ENCODE data around the gene CRTC3.

The CRTC3 gene

GRCh38 chr15:90547540-90547939 lies 17.8 kb downstream of the CRTC3 start:
- in situ Hi-C loops (cut with MboI; ENCODE audit: low sequenced_read_pairs, unreplicated experiment), result no loop called here
- DNase-seq (ENCODE audit: low spot score), result no peak
- TF ChIP-seq, protein P1, sequence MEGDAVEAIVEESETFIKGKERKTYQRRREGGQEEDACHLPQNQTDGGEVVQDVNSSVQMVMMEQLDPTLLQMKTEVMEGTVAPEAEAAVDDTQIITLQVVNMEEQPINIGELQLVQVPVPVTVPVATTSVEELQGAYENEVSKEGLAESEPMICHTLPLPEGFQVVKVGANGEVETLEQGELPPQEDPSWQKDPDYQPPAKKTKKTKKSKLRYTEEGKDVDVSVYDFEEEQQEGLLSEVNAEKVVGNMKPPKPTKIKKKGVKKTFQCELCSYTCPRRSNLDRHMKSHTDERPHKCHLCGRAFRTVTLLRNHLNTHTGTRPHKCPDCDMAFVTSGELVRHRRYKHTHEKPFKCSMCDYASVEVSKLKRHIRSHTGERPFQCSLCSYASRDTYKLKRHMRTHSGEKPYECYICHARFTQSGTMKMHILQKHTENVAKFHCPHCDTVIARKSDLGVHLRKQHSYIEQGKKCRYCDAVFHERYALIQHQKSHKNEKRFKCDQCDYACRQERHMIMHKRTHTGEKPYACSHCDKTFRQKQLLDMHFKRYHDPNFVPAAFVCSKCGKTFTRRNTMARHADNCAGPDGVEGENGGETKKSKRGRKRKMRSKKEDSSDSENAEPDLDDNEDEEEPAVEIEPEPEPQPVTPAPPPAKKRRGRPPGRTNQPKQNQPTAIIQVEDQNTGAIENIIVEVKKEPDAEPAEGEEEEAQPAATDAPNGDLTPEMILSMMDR (IDR thresholded peaks at IDR 0.05; ENCODE audit: borderline replicate concordance, control extremely low read depth, extremely low read depth, insufficient read depth, missing control alignments), result no peak

- in situ Hi-C loops (cut with MboI; ENCODE audit: low sequenced_read_pairs, unreplicated experiment), result no loop called here
- DNase-seq (ENCODE audit: low spot score), result no peak
These were observed 21.2 kb downstream of the CRTC3 start for GRCh38 chr15:90550919-90551318.

DNA sequence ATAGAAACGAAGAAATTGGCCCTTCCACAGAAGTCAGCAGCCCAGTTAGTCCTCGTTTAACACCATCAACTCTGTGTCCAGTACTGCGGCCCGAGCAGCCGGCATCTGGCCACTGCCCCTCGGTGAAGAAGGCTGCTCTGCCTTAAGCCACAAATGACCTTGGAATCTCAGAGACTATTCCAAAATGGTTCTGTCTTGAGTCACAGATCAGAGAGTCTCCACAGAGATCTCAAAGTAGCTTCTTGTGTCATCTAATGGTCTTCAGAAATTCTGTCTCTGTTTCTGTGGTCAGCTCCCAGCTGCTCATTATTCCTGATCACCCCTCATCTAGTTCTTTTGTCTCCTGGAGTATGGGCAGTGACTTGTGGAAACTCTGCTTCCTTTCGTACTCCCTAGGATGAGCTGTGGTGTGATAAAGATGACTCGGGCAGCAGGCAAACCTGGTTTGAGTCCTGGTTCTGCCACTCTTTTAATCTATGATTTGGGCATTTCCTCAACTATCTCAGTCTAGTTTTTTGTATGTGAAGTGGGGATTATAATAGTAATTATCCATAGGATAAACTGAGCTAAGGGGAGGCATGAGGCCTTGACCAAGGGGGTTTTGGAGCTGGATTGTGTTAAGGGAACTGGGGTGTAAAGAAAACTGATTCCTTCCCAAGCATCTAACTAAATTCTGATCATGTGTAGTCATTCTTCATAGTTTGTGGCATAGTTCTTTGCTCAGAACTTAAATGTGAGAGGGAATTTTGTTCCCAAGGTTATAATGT lies 22.6 kb downstream of the CRTC3 start:
- TF ChIP-seq, protein P1 (IDR thresholded peaks at IDR 0.05; ENCODE audit: borderline replicate concordance, control extremely low read depth, extremely low read depth, insufficient read depth, missing control alignments), result no peak
- in situ Hi-C loops (cut with MboI; ENCODE audit: low sequenced_read_pairs, unreplicated experiment), result no loop called here
- DNase-seq (ENCODE audit: low spot score), result no peak

More at GRCh38 chr15:90550919-90551318, 21.2 kb downstream of the CRTC3 start:
- TF ChIP-seq, protein P1 (IDR thresholded peaks at IDR 0.05; ENCODE audit: borderline replicate concordance, control extremely low read depth, extremely low read depth, insufficient read depth, missing control alignments), result no peak

- in situ Hi-C loops (cut with MboI; ENCODE audit: low sequenced_read_pairs, unreplicated experiment), result no loop called here
- TF ChIP-seq, protein P1 (IDR thresholded peaks at IDR 0.05; ENCODE audit: borderline replicate concordance, control extremely low read depth, extremely low read depth, insufficient read depth, missing control alignments), result no peak
- DNase-seq (ENCODE audit: low spot score), result no peak
These were observed 23.1 kb downstream of the CRTC3 start for GRCh38 chr15:90552929-90553211.

- DNase-seq (ENCODE audit: low spot score), result no peak
- in situ Hi-C loops (cut with MboI; ENCODE audit: low sequenced_read_pairs, unreplicated experiment), result no loop called here
- TF ChIP-seq, protein P1 (IDR thresholded peaks at IDR 0.05; ENCODE audit: borderline replicate concordance, control extremely low read depth, extremely low read depth, insufficient read depth, missing control alignments), result no peak
These were observed 23.6 kb downstream of the CRTC3 start for GRCh38 chr15:90553248-90553745.

- no peak for DNase-seq (ENCODE audit: low spot score)
- TF ChIP-seq, protein P1 (IDR thresholded peaks at IDR 0.05; ENCODE audit: borderline replicate concordance, control extremely low read depth, extremely low read depth, insufficient read depth, missing control alignments), result no peak
- in situ Hi-C loops (cut with MboI; ENCODE audit: low sequenced_read_pairs, unreplicated experiment), result no loop called here
These were observed 27.7 kb downstream of the CRTC3 start for GRCh38 chr15:90557186-90558084.
